HFFc6 (cell line): ENCODE results near the gene CNTN5. TPM values are rescaled to one million over a fixed set of nuclear protein-coding genes. Genes with fewer than 3 reads are reported as not detected.

ENCODE experiments used
- DNase-seq: peaks from one replicate; pipeline ENCODE4 v3.0.0-alpha.2; 2018
- H3K27ac Mint-ChIP-seq: 2 replicates; pipeline ENCODE4 v1.8.0; 2020; ENCODE audit warnings: mild to moderate bottlenecking, mixed read lengths
- H3K27me3 Mint-ChIP-seq: 2 replicates; pipeline ENCODE4 v1.8.0; 2021; ENCODE audit warnings: mild to moderate bottlenecking, moderate library complexity, mixed read lengths; ENCODE audit not compliant: insufficient read depth
- H3K36me3 Mint-ChIP-seq: 2 replicates; pipeline ENCODE4 v1.8.0; 2021; ENCODE audit warnings: low read depth, mixed read lengths
- H3K4me1 Mint-ChIP-seq: 2 replicates; pipeline ENCODE4 v1.8.0; 2020; ENCODE audit warnings: low read depth, mixed read lengths
- H3K4me3 Mint-ChIP-seq: 2 replicates; pipeline ENCODE4 v1.8.0; 2020; ENCODE audit warnings: mild to moderate bottlenecking, moderate library complexity, mixed read lengths
- H3K9me3 Mint-ChIP-seq: 2 replicates; pipeline ENCODE4 v1.8.0; 2020; ENCODE audit warnings: mild to moderate bottlenecking, mixed read lengths
- total RNA-seq, 6 experiments: library from RNA; stranded (reverse); fragmentation: NEBNext Ultra II Directional; extraction: Animal tissue kit (Norgen Biotek cat#: 25700); gene quantifications; 2 replicates in 1 of 6; 3 replicates in 5 of 6; pipeline ENCODE4 v1.2.3, GENCODE V29; 2021
- TF ChIP-seq, protein P1 (sequence below): fragments of 200-600 bp; sonication (generic); IDR thresholded peaks from 2 replicates; pipeline ENCODE4 v1.5.0; 2021; ENCODE audit warnings: antibody characterized with exemption, mild to moderate bottlenecking

CNTN5 gene
- total RNA-seq, 6 experiments from 2014 or later: not detected

DNA sequence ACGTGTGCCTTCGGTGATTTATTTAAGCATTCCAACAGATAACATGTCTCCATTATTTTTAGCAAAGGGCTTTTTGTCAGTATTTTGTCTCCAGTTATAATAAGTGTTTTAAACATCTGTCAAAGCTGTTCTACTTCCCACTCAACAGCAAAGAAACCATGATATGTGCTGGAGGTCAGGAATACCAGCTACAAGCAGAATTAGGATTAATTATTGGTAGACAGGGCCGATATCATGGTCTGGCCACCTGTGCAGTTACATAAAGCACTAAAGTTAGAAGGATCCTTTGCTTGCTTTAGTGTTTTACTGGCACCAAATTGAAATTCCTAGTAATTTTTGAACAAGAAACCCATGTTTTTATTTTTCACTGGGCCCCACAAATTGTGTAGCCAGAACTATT is 1075.1 kb downstream of the CNTN5 start:
- Mint-ChIP-seq H3K4me3 (no peak overlapping the region), H3K27me3 (no peaks in the 10 kb centered on the region), H3K4me1 (no peaks in the 10 kb centered on the region), H3K36me3 (0 out of 2 replicates have a peak, but pooled peaks cover 3% of the 10 kb centered on the region), H3K27ac (no peak overlapping the region), H3K9me3 (peaks cover 48% of the 10 kb centered on the region)
- no peak for DNase-seq
- TF ChIP-seq, protein P1, sequence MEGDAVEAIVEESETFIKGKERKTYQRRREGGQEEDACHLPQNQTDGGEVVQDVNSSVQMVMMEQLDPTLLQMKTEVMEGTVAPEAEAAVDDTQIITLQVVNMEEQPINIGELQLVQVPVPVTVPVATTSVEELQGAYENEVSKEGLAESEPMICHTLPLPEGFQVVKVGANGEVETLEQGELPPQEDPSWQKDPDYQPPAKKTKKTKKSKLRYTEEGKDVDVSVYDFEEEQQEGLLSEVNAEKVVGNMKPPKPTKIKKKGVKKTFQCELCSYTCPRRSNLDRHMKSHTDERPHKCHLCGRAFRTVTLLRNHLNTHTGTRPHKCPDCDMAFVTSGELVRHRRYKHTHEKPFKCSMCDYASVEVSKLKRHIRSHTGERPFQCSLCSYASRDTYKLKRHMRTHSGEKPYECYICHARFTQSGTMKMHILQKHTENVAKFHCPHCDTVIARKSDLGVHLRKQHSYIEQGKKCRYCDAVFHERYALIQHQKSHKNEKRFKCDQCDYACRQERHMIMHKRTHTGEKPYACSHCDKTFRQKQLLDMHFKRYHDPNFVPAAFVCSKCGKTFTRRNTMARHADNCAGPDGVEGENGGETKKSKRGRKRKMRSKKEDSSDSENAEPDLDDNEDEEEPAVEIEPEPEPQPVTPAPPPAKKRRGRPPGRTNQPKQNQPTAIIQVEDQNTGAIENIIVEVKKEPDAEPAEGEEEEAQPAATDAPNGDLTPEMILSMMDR: no peak

DNA sequence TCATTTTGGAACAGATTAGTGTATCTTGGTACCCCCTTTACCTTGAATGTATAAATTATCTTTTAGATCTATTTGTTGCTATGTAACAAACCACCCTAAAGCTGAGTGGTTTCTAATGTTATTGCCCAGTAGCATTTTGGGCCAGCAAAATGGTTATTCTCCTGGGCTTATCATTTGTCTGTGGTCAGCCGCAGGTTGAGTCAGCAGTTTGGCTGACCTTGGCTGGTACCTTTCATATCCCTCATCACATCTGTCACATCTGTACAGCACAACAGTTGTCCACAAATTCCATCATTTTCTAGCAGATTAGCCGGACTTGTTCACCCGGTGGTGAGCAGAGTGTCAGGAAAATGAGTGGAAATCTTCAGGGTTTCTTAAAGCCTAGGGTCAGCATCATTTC is 1077.8 kb downstream of the CNTN5 start:
- TF ChIP-seq, protein P1: no peak
- Mint-ChIP-seq H3K27ac (no peak overlapping the region), H3K9me3 (peaks cover 55% of the 10 kb centered on the region), H3K4me1 (no peaks in the 10 kb centered on the region), H3K4me3 (no peak overlapping the region), H3K36me3 (0 out of 2 replicates have a peak, but pooled peaks cover 3% of the 10 kb centered on the region), H3K27me3 (no peaks in the 10 kb centered on the region)
- no peak for DNase-seq

DNA sequence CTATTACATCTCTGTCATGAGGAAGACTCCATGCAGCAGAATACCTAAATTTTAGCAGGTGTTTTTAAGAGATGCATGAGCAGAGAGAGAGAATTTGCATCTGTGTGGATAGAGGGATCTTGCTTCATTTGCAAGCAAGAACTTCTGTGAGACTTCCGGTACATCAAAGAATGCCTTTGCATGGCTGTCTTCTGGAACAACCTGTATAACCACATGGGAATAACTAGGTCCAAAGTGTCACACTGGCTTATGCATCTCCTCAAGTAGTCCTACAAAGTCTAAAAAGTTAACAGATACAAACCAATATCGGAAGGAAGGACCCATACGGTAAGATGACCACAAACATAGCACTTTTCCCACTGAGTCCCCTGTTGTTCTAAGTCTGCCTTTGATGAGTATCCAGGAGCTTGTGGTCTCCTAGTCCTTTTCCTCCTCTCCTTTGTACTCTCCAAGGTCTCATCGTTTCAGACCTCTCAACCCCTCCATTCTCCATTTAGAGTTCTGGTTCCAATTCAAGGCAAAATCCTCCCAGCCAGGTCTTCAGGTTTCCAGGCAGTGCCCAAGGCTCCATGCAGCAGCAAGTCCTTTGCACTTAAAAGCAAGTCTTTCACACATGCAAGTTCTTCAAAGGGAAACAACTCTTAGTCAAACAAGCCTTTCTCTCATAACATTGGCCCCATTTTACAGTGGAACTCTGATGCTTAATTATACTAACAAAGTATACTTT is 1084.7 kb downstream of the CNTN5 start:
- Mint-ChIP-seq H3K4me3 (no peak overlapping the region), H3K27ac (no peak overlapping the region), H3K9me3 (peaks cover 49% of the 10 kb centered on the region), H3K36me3 (no peaks in the 10 kb centered on the region), H3K27me3 (no peaks in the 10 kb centered on the region), H3K4me1 (no peaks in the 10 kb centered on the region)
- TF ChIP-seq, protein P1: no peak
- DNase-seq: no peak

DNA sequence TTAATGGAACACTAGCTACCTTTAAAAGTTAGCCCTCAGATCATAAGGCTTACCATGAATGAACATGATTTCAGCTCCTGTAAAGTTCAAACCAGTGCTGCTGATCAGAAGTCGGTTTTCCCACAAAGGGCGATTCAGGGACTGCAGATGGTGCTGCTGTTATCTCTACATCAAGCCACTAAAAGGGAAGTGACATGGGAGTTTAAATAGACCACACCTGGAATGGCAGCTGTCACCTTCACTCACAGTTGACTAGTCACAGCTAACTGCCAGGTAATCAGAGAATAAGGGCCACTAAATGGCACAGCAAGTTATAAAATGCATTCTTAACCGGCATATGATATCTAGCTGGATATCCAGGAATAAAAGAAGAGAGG is 1085.2 kb downstream of the CNTN5 start:
- Mint-ChIP-seq H3K4me1 (no peaks in the 10 kb centered on the region), H3K27ac (no peak overlapping the region), H3K27me3 (no peaks in the 10 kb centered on the region)

DNA sequence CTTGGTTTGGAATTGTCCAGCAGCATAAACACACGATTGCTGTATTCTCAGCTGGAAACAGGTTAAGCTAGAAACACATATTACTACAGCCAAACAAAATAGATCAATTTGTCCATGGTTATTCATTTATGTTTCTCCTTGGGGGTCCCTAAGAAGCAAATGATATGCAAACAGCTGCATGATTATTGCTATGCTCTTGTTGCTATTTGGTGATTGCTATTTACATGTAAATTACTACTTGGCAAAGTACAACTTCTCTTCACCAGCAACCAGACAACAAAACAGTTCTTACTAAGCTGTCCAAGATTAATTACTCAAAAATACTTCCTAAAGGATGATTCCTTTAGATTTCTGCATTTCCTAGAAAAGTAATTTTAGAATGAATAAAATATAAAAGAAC is 1098.4 kb downstream of the CNTN5 start:
- Mint-ChIP-seq H3K4me3 (no peak overlapping the region), H3K9me3 (peaks cover 25% of the 10 kb centered on the region)
- TF ChIP-seq, protein P1: no peak

More for the DNA sequence above, 1085.2 kb downstream of the CNTN5 start:
- peaks cover 43% of the 10 kb centered on the region for H3K9me3 Mint-ChIP-seq
- TF ChIP-seq, protein P1: no peak
- no peak overlapping the region for H3K4me3 Mint-ChIP-seq
- DNase-seq: no peak
- H3K36me3 Mint-ChIP-seq: no peaks in the 10 kb centered on the region

More for the DNA sequence above, 1098.4 kb downstream of the CNTN5 start:
- no peak for DNase-seq
- H3K4me1 Mint-ChIP-seq: no peaks in the 10 kb centered on the region
- H3K27ac Mint-ChIP-seq: no peak overlapping the region
- no peaks in the 10 kb centered on the region for H3K27me3 Mint-ChIP-seq
- no peaks in the 10 kb centered on the region for H3K36me3 Mint-ChIP-seq
